Fibroblast of pulmonary artery (primary cell): Measurements from ENCODE around the gene CSH2.
A peak's percentile ranks its signal among the peaks of the same experiment; 100 is the strongest.
"Not testable (repeated sequence)": the region's sequence is repeated elsewhere in the genome, so short reads cannot be mapped to it uniquely, and the experiment has no call there.

ENCODE experiments used
- DNase-seq: peaks from one replicate; pipeline ENCODE4 v3.0.0-alpha.2; 2010; ENCODE audit warnings: low read depth
- H3K4me3 ChIP-seq: replicated peaks from 2 replicates; pipeline ENCODE4 v1.5.1; 2011; ENCODE audit warnings: low read depth, mild to moderate bottlenecking, control low read depth, low read length, moderate library complexity
- CTCF ChIP-seq: IDR thresholded peaks from 2 replicates; pipeline ENCODE4 v1.5.1; 2011; ENCODE audit warnings: mild to moderate bottlenecking, control low read depth, low read length, inconsistent platforms; ENCODE audit errors: missing control alignments

CSH2 gene

GRCh38 chr17:63873577-63873976 lies at the start of gene CSH2:
Gene CSH2, minus strand, starts transcription at chr17:63873677. Its CDS starts 63 bp downstream, at chr17:63873614.
- DNase-seq, H3K4me3 ChIP-seq: not testable (repeated sequence)

GRCh38 chr17:63922402-63922801 lies 48.9 kb upstream of the CSH2 start:
- H3K4me3 ChIP-seq, DNase-seq: not testable (repeated sequence)

- not testable (repeated sequence) for DNase-seq, H3K4me3 ChIP-seq
Measured at GRCh38 chr17:63920779-63921178, 47.3 kb upstream of the CSH2 start.

- DNase-seq, H3K4me3 ChIP-seq: not testable (repeated sequence)
Measured at GRCh38 chr17:63920050-63920449, 46.6 kb upstream of the CSH2 start.

- DNase-seq, result peak; percentile 67
- peak; percentile 88 for TF ChIP-seq CTCF
- H3K4me3 ChIP-seq, result no peak overlapping the region
Measured at GRCh38 chr17:63919311-63919723, 45.8 kb upstream of the CSH2 start.

- DNase-seq, H3K4me3 ChIP-seq: not testable (repeated sequence)
Measured at GRCh38 chr17:63918789-63919305, 45.4 kb upstream of the CSH2 start, which contains the start of gene GH1. Gene GH1, minus strand, starts transcription at chr17:63918839. Its CDS starts 63 bp downstream, at chr17:63918776.

- no peak overlapping the region for H3K4me3 ChIP-seq
- no peak for TF ChIP-seq CTCF
- no peak for DNase-seq
Measured at GRCh38 chr17:63918305-63918704, 44.8 kb upstream of the CSH2 start.

- TF ChIP-seq CTCF, result no peak
- DNase-seq, result no peak
Measured at GRCh38 chr17:63917646-63918045, 44.2 kb upstream of the CSH2 start.

GRCh38 chr17:63917206-63917605 lies 43.7 kb upstream of the CSH2 start:
- not testable (repeated sequence) for H3K4me3 ChIP-seq, DNase-seq

More at GRCh38 chr17:63917646-63918045, 44.2 kb upstream of the CSH2 start:
- no peak overlapping the region for H3K4me3 ChIP-seq

GRCh38 chr17:63916566-63917185 lies 43.2 kb upstream of the CSH2 start:
- TF ChIP-seq CTCF, result no peak
- H3K4me3 ChIP-seq, result no peak overlapping the region
- DNase-seq, result no peak

GRCh38 chr17:63915753-63916152 lies 42.3 kb upstream of the CSH2 start:
- H3K4me3 ChIP-seq, DNase-seq: not testable (repeated sequence)
